Measurements from ENCODE around the gene SEMA4B.
"Not testable (repeated sequence)": the region's sequence is repeated elsewhere in the genome, so short reads cannot be mapped to it uniquely, and the experiment has no call there.

The SEMA4B gene

DNA sequence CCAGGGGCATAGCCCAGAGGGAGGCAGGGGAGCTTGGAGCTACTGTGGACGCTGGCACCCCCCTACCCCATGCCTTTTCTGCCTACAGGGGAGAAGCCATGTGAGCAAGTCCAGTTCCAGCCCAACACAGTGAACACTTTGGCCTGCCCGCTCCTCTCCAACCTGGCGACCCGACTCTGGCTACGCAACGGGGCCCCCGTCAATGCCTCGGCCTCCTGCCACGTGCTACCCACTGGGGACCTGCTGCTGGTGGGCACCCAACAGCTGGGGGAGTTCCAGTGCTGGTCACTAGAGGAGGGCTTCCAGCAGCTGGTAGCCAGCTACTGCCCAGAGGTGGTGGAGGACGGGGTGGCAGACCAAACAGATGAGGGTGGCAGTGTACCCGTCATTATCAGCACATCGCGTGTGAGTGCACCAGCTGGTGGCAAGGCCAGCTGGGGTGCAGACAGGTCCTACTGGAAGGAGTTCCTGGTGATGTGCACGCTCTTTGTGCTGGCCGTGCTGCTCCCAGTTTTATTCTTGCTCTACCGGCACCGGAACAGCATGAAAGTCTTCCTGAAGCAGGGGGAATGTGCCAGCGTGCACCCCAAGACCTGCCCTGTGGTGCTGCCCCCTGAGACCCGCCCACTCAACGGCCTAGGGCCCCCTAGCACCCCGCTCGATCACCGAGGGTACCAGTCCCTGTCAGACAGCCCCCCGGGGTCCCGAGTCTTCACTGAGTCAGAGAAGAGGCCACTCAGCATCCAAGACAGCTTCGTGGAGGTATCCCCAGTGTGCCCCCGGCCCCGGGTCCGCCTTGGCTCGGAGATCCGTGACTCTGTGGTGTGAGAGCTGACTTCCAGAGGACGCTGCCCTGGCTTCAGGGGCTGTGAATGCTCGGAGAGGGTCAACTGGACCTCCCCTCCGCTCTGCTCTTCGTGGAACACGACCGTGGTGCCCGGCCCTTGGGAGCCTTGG lies 27.0 kb downstream of the SEMA4B start:
- DNase-seq (ENCODE audit: low read depth, low spot score), result no peak

DNA sequence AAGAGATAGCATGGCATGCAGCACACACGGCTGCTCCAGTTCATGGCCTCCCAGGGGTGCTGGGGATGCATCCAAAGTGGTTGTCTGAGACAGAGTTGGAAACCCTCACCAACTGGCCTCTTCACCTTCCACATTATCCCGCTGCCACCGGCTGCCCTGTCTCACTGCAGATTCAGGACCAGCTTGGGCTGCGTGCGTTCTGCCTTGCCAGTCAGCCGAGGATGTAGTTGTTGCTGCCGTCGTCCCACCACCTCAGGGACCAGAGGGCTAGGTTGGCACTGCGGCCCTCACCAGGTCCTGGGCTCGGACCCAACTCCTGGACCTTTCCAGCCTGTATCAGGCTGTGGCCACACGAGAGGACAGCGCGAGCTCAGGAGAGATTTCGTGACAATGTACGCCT lies 27.8 kb downstream of the SEMA4B start:
- DNase-seq (ENCODE audit: low read depth, low spot score), result no peak

DNA sequence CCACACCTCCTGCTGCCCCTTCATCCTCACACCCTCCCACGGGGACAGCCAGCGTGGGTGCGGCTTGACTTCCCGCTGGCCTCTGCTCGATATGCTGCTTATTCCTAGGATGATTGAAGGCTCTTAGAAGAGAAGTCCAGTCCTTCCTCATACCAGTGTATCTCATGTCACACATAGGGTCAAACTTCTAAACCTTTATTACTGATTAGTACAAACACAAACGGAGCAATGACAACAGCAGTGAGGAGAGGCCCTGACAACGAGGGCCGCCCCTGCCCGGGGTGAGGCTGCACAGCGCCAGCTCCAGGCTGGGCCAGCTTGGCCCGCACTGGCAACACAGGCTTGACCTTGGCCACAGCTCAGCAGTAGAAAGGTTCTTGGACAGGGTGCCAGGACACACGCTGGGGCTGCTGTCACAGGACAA lies 29.0 kb downstream of the SEMA4B start:
- DNase-seq (ENCODE audit: low read depth, low spot score), result no peak

DNA sequence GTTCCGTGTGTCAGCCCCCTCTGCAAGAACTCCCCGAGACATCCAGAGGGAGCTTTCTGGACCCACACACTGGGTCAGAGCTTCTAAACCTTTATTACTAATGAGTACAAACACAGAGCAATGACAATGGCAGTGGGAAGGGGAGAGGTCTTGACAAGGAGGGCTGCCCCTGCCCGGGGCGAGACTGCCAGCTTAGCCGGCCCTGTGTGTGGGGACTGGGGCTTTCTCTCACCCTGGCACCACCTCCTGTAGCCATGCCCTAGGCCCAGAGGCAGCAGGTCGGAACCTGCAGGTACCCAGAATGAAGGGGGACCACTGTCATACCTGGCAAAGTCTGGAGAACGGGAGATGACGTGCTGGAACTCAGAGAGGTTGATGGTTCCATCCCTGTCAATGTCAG lies 29.5 kb downstream of the SEMA4B start:
- DNase-seq (ENCODE audit: low read depth, low spot score), result no peak

DNA sequence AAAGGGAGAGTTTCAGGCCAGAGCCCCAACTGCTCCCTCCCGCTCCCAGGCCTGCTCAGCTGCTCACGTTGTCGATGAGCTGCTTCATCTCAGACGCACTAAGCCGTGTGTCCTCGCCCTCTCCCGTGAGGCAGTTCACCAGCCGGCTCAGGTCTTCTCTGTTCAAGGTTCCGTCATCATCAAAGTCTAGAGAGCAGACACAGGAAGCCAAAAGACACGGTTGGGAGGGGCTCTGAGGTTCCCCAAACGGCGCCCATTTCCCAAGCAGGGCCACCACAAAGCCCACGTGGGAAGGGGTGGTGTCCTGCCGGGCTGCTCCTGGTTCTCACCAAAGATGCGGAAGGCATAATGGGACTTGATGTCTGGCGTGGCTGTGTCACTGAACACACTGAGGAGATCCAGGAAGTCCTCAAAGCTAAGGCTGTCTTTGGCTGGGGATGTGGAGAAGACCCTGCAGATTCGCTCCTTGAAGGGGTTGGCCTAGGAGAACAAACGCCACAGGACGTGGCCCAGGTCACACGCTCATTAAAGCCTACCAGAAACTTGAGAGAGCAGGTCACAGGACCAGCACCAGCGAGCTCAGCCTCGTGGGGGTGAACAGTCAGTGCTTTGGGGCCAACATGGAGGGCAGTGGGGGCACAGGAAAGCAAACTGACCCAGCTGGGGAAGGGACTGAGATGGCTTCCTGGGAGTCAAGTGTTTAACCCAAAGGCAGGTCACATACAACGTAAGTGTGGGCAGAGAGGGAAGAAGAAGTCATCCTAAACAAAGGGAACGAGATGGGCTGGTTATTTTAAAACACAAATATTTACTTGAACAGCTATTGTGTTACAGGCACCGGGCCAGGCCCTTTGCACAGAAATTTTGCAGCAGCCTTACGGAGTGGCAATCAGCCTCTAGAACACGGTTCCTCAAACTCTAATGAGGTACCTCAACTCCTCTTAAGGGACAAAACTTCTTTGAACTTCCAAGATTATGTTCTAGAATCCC lies 30.2 kb downstream of the SEMA4B start:
- DNase-seq (ENCODE audit: low read depth, low spot score), result peak; percentile 30

DNA sequence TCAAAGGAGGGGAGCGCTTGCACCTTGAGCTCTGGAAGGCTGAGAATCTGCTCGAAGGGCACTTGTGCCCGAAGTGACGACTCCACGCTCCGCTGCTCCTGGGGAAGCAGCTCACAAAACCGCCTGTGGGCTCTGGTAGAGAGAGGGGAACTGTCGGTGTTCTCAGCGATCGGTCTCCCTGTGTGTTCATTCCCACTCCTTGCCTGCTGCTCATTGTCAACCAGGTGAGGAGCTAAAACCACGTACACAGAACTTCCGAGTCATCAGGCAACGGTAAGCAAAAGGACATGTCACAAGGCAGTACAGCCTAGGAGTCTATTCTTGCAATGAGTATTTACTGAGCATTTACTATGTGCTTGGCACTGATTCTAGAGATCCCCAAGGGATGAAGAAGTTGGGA lies 31.1 kb downstream of the SEMA4B start:
- DNase-seq (ENCODE audit: low read depth, low spot score), result no peak

DNA sequence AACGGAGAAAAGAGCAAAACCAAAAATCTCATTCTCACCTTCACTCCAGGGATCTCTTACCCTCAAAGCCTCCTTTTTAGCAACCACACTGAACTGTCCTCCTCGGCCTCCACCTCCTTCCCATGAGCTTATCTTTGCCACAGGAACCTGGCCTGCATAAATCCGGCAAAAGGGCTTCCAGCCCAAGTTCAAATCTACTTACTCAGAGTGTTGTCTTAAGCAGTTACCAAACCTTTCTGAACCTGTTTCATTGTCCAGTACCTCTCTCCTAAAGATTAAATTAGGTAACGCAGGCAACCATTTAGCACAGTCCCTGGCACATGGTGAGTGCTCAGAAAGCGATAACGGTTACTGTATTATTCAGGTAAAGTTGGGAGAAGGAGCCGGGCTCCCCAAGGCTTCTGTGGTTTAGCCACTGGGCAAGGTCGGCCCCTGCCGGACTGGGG lies 31.8 kb downstream of the SEMA4B start:
- DNase-seq (ENCODE audit: low read depth, low spot score), result no peak

DNA sequence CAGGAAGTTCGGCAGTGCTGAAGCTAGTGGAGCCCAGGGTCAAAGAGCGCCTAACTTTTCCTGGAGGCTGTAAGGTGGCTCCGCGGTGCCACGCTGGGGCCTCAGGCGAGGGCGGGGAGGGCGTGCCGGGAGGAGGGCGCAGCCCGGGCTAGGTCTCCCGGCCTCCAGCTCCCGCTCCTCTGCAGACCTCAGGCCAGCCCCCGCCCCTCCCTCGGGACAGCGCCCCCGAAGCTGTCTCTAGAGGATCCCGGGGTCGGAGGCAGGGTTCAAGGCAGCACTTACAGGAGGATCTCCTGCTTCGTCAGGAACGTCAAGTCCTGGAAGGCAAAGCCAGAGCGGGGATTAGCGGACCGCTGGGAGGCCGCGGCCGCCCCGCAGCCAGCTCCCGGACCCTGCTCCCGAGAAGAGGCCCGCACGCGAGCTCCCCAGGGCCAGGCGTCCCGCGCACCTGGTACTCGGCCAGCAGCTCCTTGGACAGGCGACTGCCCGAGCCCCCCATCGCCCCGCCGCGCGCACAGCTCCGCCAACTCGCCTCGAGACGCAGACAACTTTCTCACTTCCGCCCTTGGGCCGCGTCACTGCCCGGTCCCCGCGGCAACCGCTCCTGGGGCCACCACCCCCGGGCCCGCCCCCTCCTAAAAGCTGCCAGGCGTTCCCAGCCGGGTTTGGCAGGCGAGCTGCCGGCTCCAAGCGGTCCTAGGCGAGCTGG lies 32.4 kb downstream of the SEMA4B start, which contains the start of gene CIB1:
Gene CIB1, minus strand, starts transcription at position 555 of the 709 bp plus-strand sequence. Its CDS starts 56 bp downstream, at position 499.
- DNase-seq (ENCODE audit: low read depth, low spot score), result peak; percentile 96

DNA sequence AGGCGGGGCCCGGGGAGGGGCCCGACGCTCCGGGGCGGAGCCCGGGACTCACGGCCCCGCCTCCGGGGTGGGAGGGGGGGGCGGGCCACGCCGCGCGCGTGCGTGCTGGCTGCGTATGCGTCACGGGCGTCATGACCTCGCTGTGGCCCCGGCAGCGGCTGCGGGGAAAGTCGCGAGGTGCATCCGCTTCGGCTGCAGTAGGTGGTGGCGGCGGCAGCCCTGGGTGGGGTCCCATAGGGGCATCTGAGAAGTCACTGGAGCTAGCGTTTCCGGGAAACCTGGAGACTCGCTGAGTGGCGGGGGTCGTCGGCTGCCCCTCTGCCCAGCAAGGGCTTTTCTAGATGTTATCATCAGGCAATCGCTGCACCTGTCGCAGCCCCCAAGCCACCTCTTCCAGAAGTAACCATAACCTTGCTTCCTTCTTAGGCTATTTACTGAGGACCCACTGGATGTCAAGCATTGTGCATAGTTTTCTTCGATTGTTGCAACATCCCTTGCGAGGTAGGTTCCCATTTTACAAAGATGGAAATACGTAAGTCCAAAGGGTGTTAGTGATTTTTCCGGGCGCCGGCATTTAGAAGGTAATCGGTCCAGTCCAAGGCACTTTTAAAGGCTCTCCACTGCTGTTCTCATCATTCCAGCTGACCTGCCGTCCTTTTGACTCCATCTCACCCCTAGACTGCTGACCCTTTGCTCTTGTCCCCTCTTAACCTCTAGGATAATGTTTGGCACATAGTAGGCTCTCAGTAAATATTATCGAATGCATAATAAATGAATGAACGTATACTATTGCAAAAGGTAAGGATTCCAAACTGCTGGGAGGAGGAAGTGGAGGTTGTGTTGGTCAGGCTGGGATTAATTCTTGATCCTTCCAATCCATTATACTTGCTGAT lies 33.2 kb downstream of the SEMA4B start, which contains the start of gene GDPGP1:
Gene GDPGP1, plus strand, starts transcription at position 114 of the 893 bp plus-strand sequence. CDS start 6,700 bp downstream, outside the sequence.
- no peak for DNase-seq (ENCODE audit: low read depth, low spot score)

DNA sequence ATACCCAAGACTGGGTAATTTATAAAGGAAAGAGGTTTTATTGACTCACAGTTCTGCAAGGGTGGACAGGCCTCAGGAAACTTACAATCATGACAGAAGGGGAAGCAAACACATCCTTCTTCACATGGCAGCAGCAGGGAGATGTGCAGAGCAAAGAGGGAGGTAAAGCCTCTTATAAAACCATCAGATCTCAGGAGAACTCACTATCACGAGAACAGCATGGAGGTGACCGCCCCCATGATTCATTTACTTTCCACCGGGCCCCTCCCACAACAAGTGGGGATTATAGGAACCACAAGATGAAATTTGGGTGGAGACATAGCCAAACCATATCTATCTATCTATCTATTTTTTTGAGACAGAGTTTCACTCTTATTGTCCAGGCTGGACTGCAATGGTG lies 38.2 kb downstream of the SEMA4B start:
- DNase-seq (ENCODE audit: low read depth, low spot score), result no peak

DNA sequence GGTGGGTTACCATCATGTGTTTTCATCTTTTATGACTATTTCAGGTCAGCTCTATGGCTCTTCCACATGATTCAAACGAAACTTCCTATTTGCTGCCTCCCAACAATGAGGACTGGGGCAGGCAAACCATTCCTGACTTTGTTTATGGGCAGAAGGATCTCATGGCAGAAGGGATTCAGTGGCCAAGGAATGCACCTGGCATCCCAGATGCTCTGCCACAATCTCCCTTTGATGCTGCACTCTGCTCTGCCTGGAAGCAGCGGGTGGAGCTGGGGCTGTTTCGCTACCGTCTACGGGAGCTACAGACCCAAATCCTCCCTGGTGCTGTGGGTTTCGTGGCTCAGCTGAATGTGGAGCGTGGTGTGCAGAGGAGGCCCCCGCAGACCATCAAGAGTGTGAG lies 39.7 kb downstream of the SEMA4B start:
- no peak for DNase-seq (ENCODE audit: low read depth, low spot score)

DNA sequence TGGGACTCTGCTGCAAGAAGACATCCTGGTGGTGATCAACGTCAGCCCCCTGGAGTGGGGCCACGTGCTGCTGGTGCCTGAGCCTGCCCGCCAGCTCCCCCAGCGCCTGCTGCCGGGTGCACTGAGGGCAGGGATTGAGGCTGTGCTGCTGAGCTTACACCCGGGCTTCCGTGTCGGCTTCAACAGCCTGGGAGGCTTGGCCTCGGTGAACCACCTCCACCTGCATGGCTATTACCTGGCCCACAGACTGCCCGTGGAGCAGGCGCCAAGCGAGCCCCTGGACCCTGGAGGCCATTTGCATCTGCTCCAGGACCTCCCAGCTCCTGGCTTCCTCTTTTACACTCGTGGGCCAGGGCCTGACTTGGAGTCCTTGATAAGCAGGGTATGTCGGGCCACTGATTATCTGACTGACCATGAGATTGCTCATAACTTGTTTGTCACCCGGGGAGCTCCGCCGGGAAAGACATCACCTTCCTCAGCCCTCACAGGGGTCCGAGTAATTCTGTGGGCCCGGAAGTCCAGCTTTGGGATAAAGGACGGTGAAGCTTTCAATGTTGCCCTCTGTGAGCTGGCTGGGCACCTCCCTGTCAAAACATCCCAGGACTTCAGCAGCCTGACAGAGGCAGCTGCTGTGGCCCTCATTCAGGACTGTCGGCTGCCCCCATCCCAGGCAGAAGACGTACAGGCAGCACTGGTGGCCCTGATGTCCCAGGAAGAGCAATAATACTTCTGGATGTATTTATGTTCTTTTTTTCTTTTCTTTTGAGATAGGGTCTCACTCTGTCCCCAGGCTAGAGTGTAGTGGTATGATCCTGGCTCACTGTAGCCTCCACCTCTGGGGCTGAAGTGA lies 40.4 kb downstream of the SEMA4B start:
- DNase-seq (ENCODE audit: low read depth, low spot score), result no peak

DNA sequence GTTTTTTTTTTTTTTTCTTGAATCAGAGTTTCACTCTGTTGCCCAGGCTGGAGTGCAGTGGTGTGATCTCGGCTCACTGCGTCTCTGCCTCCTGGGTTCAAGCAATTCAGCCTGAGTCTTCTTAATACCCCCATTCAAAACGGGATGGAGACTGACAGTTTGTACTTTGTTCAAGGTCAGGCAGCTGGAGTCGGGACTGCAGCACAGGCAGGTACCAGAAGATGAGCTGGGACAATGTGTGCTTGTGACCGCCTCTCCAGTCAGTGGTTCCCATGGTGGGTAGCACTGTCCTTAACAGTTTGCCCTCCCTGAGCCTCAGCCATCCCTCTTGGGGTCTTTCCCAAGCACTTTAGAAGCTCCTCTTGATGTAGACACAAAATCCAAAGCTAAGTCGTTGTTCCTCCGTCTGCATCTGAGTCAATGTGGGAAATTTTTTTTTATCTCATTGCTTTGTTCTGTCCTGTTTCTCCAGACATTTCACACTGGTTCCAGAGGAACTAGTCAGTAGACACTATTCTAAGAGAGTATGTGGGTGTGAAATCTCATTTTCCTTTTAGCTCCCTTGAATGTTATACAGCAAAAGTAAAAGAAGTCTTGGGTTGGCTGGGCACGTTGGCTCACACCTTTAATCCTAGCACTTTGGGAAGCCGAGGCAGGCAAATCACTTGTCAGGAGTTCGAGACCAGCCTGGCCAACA lies 43.0 kb downstream of the SEMA4B start:
- no peak for DNase-seq (ENCODE audit: low read depth, low spot score)

DNA sequence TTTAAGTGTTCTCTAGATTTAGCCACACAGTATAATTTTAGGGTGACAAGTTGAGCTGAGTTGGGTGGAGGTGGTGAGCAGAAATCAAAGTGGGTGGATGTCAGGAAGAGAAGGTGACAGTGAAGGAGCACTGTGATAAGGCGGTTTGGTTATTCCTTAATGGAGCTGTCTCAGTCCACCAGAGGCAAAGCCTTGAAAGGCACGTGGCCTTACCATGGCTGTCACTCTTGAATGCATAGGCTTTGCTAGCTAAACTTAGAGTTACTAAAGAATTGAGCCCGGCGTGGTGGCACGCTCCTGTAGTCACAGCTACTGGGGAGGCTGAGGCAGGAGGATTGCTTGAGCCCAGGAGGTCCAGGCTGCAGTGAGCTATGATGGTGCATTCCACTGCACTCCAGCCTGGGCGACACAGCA lies 47.7 kb downstream of the SEMA4B start:
- DNase-seq (ENCODE audit: low read depth, low spot score), result no peak

DNA sequence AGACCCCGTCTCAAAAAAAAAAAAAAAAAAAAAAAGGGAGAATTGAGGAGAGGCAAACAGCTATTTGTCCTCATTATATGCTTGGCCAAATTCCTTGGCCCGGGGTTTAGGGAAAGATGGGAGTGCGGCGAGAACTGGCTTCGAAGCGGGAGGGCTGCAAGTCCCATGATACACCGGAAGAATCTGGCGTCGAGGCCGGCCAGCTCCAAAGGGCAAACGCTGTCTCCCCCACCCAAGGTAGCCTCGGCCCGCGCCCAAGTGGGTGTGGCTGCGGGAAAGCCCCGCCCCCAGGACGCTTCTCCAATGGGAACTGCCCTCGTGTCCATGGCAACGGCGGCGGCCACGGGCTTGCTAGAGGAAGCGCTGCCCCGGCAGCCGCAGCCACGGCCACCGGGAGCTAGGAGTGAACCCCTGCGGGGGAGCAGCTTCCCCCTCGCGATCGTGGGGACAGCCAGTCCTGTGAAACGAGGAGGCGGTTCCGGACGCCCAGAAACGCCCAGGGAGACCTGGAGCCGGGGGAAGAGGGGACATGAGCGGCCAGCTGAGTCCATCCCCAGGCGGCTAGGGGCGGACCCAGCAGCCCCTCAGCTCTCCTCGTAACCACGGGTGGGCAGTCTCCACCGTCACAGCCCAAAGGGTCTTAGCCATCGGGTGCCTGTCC lies 48.2 kb downstream of the SEMA4B start, which contains the start of gene TTLL13:
Gene TTLL13, plus strand, starts transcription at position 354 of the 661 bp plus-strand sequence. CDS start 1,075 bp downstream, outside the sequence.
- DNase-seq (ENCODE audit: low read depth, low spot score), result peak; percentile 58

DNA sequence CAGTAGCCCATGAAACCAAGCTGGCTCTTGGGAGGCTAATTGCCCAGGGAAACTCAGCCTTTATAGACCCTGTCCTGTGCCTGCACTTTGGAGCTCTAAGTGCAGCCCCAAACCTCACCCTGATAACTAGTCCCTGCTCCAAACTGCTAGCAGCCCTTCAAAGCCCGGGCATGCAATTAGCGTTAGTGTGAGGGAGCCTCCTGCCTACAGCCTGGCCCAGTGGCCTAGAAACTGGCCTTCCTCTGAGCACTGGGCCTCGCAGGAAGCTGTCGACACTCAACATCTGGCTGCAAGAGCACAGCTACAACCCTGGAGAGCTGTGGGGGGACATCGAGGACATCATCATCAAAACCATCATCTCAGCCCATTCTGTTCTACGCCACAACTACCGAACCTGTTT lies 56.6 kb downstream of the SEMA4B start:
- DNase-seq (ENCODE audit: low read depth, low spot score), result no peak

DNA sequence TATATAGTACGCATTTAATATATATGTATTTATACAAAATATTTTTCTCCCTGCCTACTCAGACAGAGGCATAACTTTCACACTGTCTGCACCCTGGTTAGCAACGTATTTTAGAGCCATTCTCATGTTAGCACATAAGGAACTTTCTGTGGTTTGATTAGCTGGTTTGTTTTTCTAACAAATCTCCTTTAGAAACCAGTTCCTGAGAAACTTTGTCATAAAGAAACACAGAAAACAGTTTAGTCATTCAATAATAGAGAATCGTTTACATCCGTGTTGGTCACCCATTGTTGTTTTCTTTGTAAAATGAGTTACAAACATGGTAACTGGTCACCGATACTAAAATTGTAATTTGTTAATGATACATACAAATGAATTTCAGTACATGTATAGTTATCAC lies 58.4 kb downstream of the SEMA4B start:
- no peak for DNase-seq (ENCODE audit: low read depth, low spot score)

DNA sequence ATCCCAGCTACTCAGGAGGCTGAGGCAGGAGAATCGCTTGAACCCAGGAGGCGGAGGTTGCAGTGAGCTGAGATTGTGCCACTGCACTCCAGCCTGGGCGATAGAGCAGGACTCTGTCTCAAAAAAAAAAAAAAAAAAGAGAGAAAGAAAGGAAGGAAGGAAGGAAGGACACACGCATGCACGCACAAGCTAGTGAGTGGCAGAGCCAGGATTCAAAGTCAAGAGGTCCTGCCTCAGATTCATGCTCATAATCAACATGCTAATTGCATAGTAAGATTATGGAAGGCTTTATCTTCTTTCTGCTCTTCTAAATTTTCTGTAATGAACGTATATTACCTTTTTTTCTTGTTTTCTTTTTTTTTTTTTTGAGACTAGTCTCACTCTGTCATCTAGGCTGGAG lies 59.6 kb downstream of the SEMA4B start:
- DNase-seq (ENCODE audit: low read depth, low spot score), result not testable (repeated sequence)
